ENCODE results near the gene NFIA. TPM values are rescaled to one million over a fixed set of nuclear protein-coding genes. Genes with fewer than 3 reads are reported as not detected.
A peak's percentile ranks its signal among the peaks of the same experiment; 100 is the strongest.

The NFIA gene
- total RNA-seq, 4 donors from 2014 or later: 27.9 to 79.9 (median 36.7) TPM

- H3K4me3 ChIP-seq: no peak overlapping the region
- TF ChIP-seq POLR2A (IDR thresholded peaks at IDR 0.05): no peak
- TF ChIP-seq CTCF (IDR thresholded peaks at IDR 0.05): no peak
- no peaks in the 10 kb centered on the region for H3K36me3 ChIP-seq
- H3K27me3 ChIP-seq: no peaks in the 10 kb centered on the region
- intact Hi-C loops (cut with DNase I): no loop called here
- no peak overlapping the region for H3K27ac ChIP-seq
- peaks cover 0 to 9% (median 4%) of the 10 kb centered on the region in 3 donors for H3K4me1 ChIP-seq
- H3K9me3 ChIP-seq: no peaks in the 10 kb centered on the region
- no peak for DNase-seq
- WGBS, 2 donors: 81 to 89% methylated on average over 8 of the region's 8 CpGs
These were observed 416.0 kb downstream of the NFIA start for GRCh38 chr1:61498342-61498741.

- no peaks in the 10 kb centered on the region for H3K36me3 ChIP-seq
- WGBS, 2 donors: 67 to 71% methylated on average over 11 of the region's 12 CpGs
- intact Hi-C loops (cut with DNase I): no loop called here
These were observed 419.9 kb downstream of the NFIA start for GRCh38 chr1:61501971-61502916.

GRCh38 chr1:61504305-61504704, 421.9 kb downstream of the NFIA start:
- TF ChIP-seq POLR2A (IDR thresholded peaks at IDR 0.05) (no peak), CTCF (IDR thresholded peaks at IDR 0.05) (no peak)
- H3K4me3 ChIP-seq: no peak overlapping the region
- 79% methylated on average over 1 of the region's 1 CpG for WGBS, 2 donors
- no peaks in the 10 kb centered on the region for H3K36me3 ChIP-seq
- H3K9me3 ChIP-seq: no peaks in the 10 kb centered on the region
- DNase-seq: no peak
- intact Hi-C loops (cut with DNase I): no loop called here
- peak overlapping the region in 1 of 4 donors; percentile 7 for H3K27ac ChIP-seq
- peaks cover 0 to 11% (median 0%) of the 10 kb centered on the region in 3 donors for H3K4me1 ChIP-seq
- no peaks in the 10 kb centered on the region for H3K27me3 ChIP-seq

More at GRCh38 chr1:61501971-61502916, 419.9 kb downstream of the NFIA start:
- Histone ChIP-seq H3K27ac (no peak overlapping the region), H3K4me1 (peaks cover 0 to 14% (median 0%) of the 10 kb centered on the region in 3 donors), H3K9me3 (no peaks in the 10 kb centered on the region), H3K27me3 (no peaks in the 10 kb centered on the region), H3K4me3 (no peak overlapping the region)
- TF ChIP-seq POLR2A (IDR thresholded peaks at IDR 0.05) (no peak), CTCF (IDR thresholded peaks at IDR 0.05) (no peak)
- no peak for DNase-seq

GRCh38 chr1:61504852-61505390, 422.6 kb downstream of the NFIA start:
- TF ChIP-seq POLR2A (IDR thresholded peaks at IDR 0.05) (no peak), CTCF (IDR thresholded peaks at IDR 0.05) (no peak)
- Histone ChIP-seq H3K4me1 (peaks cover 0 to 11% (median 0%) of the 10 kb centered on the region in 3 donors), H3K27me3 (no peaks in the 10 kb centered on the region), H3K9me3 (no peaks in the 10 kb centered on the region), H3K4me3 (no peak overlapping the region), H3K27ac (peak overlapping the region in 1 of 4 donors; percentile 35), H3K36me3 (no peaks in the 10 kb centered on the region)
- no peak for DNase-seq
- WGBS, 2 donors: 46 to 51% methylated on average over 4 of the region's 4 CpGs
- intact Hi-C loops (cut with DNase I): no loop called here

GRCh38 chr1:61506236-61506635, 423.9 kb downstream of the NFIA start:
- intact Hi-C loops (cut with DNase I): no loop called here
- Histone ChIP-seq H3K4me1 (peaks cover 0 to 11% (median 0%) of the 10 kb centered on the region in 3 donors), H3K36me3 (no peaks in the 10 kb centered on the region), H3K4me3 (no peak overlapping the region), H3K27me3 (no peaks in the 10 kb centered on the region), H3K9me3 (no peaks in the 10 kb centered on the region), H3K27ac (no peak overlapping the region)
- TF ChIP-seq CTCF (IDR thresholded peaks at IDR 0.05): no peak
- TF ChIP-seq POLR2A (IDR thresholded peaks at IDR 0.05): no peak
- 84% methylated on average over 2 of the region's 2 CpGs for WGBS, 2 donors
- no peak for DNase-seq

All from esophagus squamous epithelium (tissue), 5 donors.